Activated T-helper 1 cell treated with anti-CD3 and anti-CD28 coated beads, Interleukin-12 subunit alpha, Interleukin-12 subunit beta, Interleukin-2, Interleukin-4 antibody, amounts not matched to agents 30 ng/mL and 10 ng/mL and 1 ng/mL, durations not matched to agents 14 hours and 24 hours and 36 hours (primary cell): ENCODE data around the gene CUL2. TPM values are rescaled to one million over a fixed set of nuclear protein-coding genes. Genes with fewer than 3 reads are reported as not detected.
"Not testable (repeated sequence)": the region's sequence is repeated elsewhere in the genome, so short reads cannot be mapped to it uniquely, and the experiment has no call there.

Source experiments
- DNase-seq: peaks from one replicate; pipeline ENCODE4 v3.0.0; 2021; ENCODE audit warnings: low spot score
- H3K27ac Mint-ChIP-seq: one replicate; pipeline ENCODE4 v1.8.0; 2021; ENCODE audit warnings: mild to moderate bottlenecking, mixed read lengths
- H3K27me3 Mint-ChIP-seq: one replicate; pipeline ENCODE4 v1.8.0; 2022; ENCODE audit warnings: mild to moderate bottlenecking, moderate library complexity, mixed read lengths; ENCODE audit not compliant: insufficient read depth
- H3K36me3 Mint-ChIP-seq: one replicate; pipeline ENCODE4 v1.8.0; 2021; ENCODE audit warnings: low read depth, mixed read lengths
- H3K4me1 Mint-ChIP-seq: one replicate; pipeline ENCODE4 v1.8.0; 2021; ENCODE audit warnings: low read depth, mixed read lengths
- H3K4me3 Mint-ChIP-seq: one replicate; pipeline ENCODE4 v1.8.0; 2021; ENCODE audit warnings: mild to moderate bottlenecking, moderate library complexity, mixed read lengths
- H3K9me3 Mint-ChIP-seq: one replicate; pipeline ENCODE4 v1.8.0; 2021; ENCODE audit warnings: mixed read lengths
- intact Hi-C: fragments of 100-400 bp; cut with micrococcal nuclease; formaldehyde crosslinking; loops from one replicate; pipeline ENCODE4 v1.15.1; 2024
- total RNA-seq: library from RNA; stranded (reverse); gene quantifications from 2 replicates; pipeline ENCODE4 v1.2.3, GENCODE V29; 2022

CUL2 gene
- total RNA-seq, 1 donor from 2014 or later: 49.8 TPM

GRCh38 chr10:35112571-35112970, 22.4 kb upstream of the CUL2 start:
- Mint-ChIP-seq H3K4me3 (no peak overlapping the region), H3K9me3 (no peaks in the 10 kb centered on the region), H3K27me3 (peaks cover 6% of the 10 kb centered on the region), H3K27ac (no peak overlapping the region), H3K36me3 (no peaks in the 10 kb centered on the region), H3K4me1 (no peaks in the 10 kb centered on the region)
- DNase-seq: no peak
- intact Hi-C loops: no loop called here

GRCh38 chr10:35103882-35104281, 13.7 kb upstream of the CUL2 start:
- intact Hi-C loops: no loop called here
- no peak for DNase-seq
- Mint-ChIP-seq H3K27me3 (peaks cover 10% of the 10 kb centered on the region), H3K4me1 (no peaks in the 10 kb centered on the region), H3K36me3 (no peaks in the 10 kb centered on the region), H3K27ac (no peak overlapping the region), H3K9me3 (no peaks in the 10 kb centered on the region), H3K4me3 (no peak overlapping the region)

- Mint-ChIP-seq H3K4me3 (no peak overlapping the region), H3K9me3 (no peaks in the 10 kb centered on the region), H3K4me1 (no peaks in the 10 kb centered on the region), H3K36me3 (no peaks in the 10 kb centered on the region), H3K27me3 (peaks cover 25% of the 10 kb centered on the region), H3K27ac (no peak overlapping the region)
- intact Hi-C loops: no loop called here
- DNase-seq: no peak
Observed at GRCh38 chr10:35097510-35097909, 7.4 kb upstream of the CUL2 start.

- no peak overlapping the region for H3K4me3 Mint-ChIP-seq
- intact Hi-C loops: no loop called here
- DNase-seq: no peak
- peaks cover 23% of the 10 kb centered on the region for H3K27me3 Mint-ChIP-seq
- H3K27ac Mint-ChIP-seq: no peak overlapping the region
- no peaks in the 10 kb centered on the region for H3K9me3 Mint-ChIP-seq
- peaks cover 2% of the 10 kb centered on the region for H3K4me1 Mint-ChIP-seq
- H3K36me3 Mint-ChIP-seq: no peaks in the 10 kb centered on the region
Observed at GRCh38 chr10:35096312-35096711, 6.2 kb upstream of the CUL2 start.

- intact Hi-C loops: no loop called here
- Mint-ChIP-seq H3K9me3 (no peaks in the 10 kb centered on the region), H3K4me3 (no peak overlapping the region), H3K36me3 (peaks cover 5% of the 10 kb centered on the region), H3K27ac (no peak overlapping the region), H3K4me1 (peaks cover 26% of the 10 kb centered on the region), H3K27me3 (peaks cover 18% of the 10 kb centered on the region)
- no peak for DNase-seq
Observed at GRCh38 chr10:35092851-35093250, 2.7 kb upstream of the CUL2 start.

GRCh38 chr10:35091994-35092790, 2.1 kb upstream of the CUL2 start:
- peaks cover 10% of the 10 kb centered on the region for H3K36me3 Mint-ChIP-seq
- H3K4me3 Mint-ChIP-seq: no peak overlapping the region
- DNase-seq: no peak
- no peak overlapping the region for H3K27ac Mint-ChIP-seq
- peaks cover 14% of the 10 kb centered on the region for H3K27me3 Mint-ChIP-seq
- intact Hi-C loops: no loop called here
- peaks cover 33% of the 10 kb centered on the region for H3K4me1 Mint-ChIP-seq
- no peaks in the 10 kb centered on the region for H3K9me3 Mint-ChIP-seq

- H3K27ac Mint-ChIP-seq: peak overlapping the region; percentile 96
- H3K4me3 Mint-ChIP-seq: peak overlapping the region; percentile 98
- peaks cover 7% of the 10 kb centered on the region for H3K27me3 Mint-ChIP-seq
- no peaks in the 10 kb centered on the region for H3K9me3 Mint-ChIP-seq
- DNase-seq: peak; percentile 17
- H3K4me1 Mint-ChIP-seq: peaks cover 38% of the 10 kb centered on the region
- peaks cover 10% of the 10 kb centered on the region for H3K36me3 Mint-ChIP-seq
- intact Hi-C loops: loop anchor here (1.0 kb wide), 7 partner anchors 37 to 344 kb away; partner anchors contain the start of gene CREM
Observed at GRCh38 chr10:35089611-35090161, 455 bp downstream of the CUL2 start.

- Mint-ChIP-seq H3K4me3 (no peak overlapping the region), H3K9me3 (peaks cover 8% of the 10 kb centered on the region), H3K4me1 (peaks cover 15% of the 10 kb centered on the region), H3K36me3 (peaks cover 22% of the 10 kb centered on the region), H3K27ac (no peak overlapping the region), H3K27me3 (no peaks in the 10 kb centered on the region)
- DNase-seq: no peak
- intact Hi-C loops: no loop called here
Observed at GRCh38 chr10:35083242-35083641, 6.9 kb downstream of the CUL2 start.

GRCh38 chr10:35080261-35080660, 9.9 kb downstream of the CUL2 start:
- H3K27ac Mint-ChIP-seq, H3K27me3 Mint-ChIP-seq, H3K9me3 Mint-ChIP-seq, H3K4me3 Mint-ChIP-seq, DNase-seq, intact Hi-C loops, H3K4me1 Mint-ChIP-seq: not testable (repeated sequence)
- H3K36me3 Mint-ChIP-seq: peaks cover 14% of the 10 kb centered on the region

GRCh38 chr10:35079763-35080162, 10.4 kb downstream of the CUL2 start:
- DNase-seq: no peak
- Mint-ChIP-seq H3K9me3 (peaks cover 8% of the 10 kb centered on the region), H3K27me3 (no peaks in the 10 kb centered on the region), H3K4me1 (no peaks in the 10 kb centered on the region), H3K4me3 (no peak overlapping the region), H3K27ac (no peak overlapping the region), H3K36me3 (peaks cover 14% of the 10 kb centered on the region)
- intact Hi-C loops: no loop called here

GRCh38 chr10:35079265-35079664, 10.9 kb downstream of the CUL2 start:
- Mint-ChIP-seq H3K27ac (no peak overlapping the region), H3K4me3 (no peak overlapping the region), H3K36me3 (peaks cover 12% of the 10 kb centered on the region), H3K4me1 (peaks cover 3% of the 10 kb centered on the region), H3K9me3 (peaks cover 5% of the 10 kb centered on the region), H3K27me3 (no peaks in the 10 kb centered on the region)
- DNase-seq: no peak
- intact Hi-C loops: no loop called here

- DNase-seq: no peak
- Mint-ChIP-seq H3K9me3 (no peaks in the 10 kb centered on the region), H3K4me3 (no peak overlapping the region), H3K27ac (no peak overlapping the region), H3K27me3 (no peaks in the 10 kb centered on the region), H3K4me1 (peaks cover 7% of the 10 kb centered on the region), H3K36me3 (peaks cover 8% of the 10 kb centered on the region)
- intact Hi-C loops: no loop called here
Observed at GRCh38 chr10:35075228-35075627, 14.9 kb downstream of the CUL2 start.

- no peak overlapping the region for H3K4me3 Mint-ChIP-seq
- intact Hi-C loops: no loop called here
- peaks cover 7% of the 10 kb centered on the region for H3K4me1 Mint-ChIP-seq
- H3K27ac Mint-ChIP-seq: peak overlapping the region; percentile 19
- H3K36me3 Mint-ChIP-seq: peaks cover 11% of the 10 kb centered on the region
- H3K9me3 Mint-ChIP-seq: no peaks in the 10 kb centered on the region
- no peak for DNase-seq
- H3K27me3 Mint-ChIP-seq: no peaks in the 10 kb centered on the region
Observed at GRCh38 chr10:35074266-35074665, 15.9 kb downstream of the CUL2 start.
